ENCODE measurements around the gene PLA2G12B.

PLA2G12B gene

GRCh38 chr10:72888151-72888638, 66.4 kb downstream of the PLA2G12B start:
- no peak for DNase-seq

- peak; percentile 48 for DNase-seq
Observed at GRCh38 chr10:72887043-72887442, 67.6 kb downstream of the PLA2G12B start.

GRCh38 chr10:72886621-72887020, 68.0 kb downstream of the PLA2G12B start:
- DNase-seq, result no peak

- no peak for DNase-seq
Observed at GRCh38 chr10:72885953-72886352, 68.7 kb downstream of the PLA2G12B start.
